H1 (cell line): Measurements from ENCODE around the gene POLE. TPM values are rescaled to one million over a fixed set of nuclear protein-coding genes. Genes with fewer than 3 reads are reported as not detected.

Experiments used
- CTCF ChIA-PET: fragments of 300-600 bp; sonication (Branson Sonifier 250); formaldehyde crosslinking; loops from one replicate; lab custom pipeline; 2021; ENCODE audit not compliant: partially characterized antibody; lab: Charles Lee
- POLR2A ChIA-PET: fragments of 300-600 bp; sonication (Branson Sonifier 250); formaldehyde crosslinking; loops from one replicate; lab custom pipeline; 2021; ENCODE audit warnings: inconsistent platforms; ENCODE audit not compliant: partially characterized antibody; lab: Charles Lee
- DNase-seq, 2 experiments: peaks; one replicate each; pipeline versions ENCODE4 v3.0.0 to v3.0.0-alpha.2; 2010 to 2022; ENCODE audit warnings: low spot score in 2 of 2, low read depth in 1 of 2, mixed read lengths in 1 of 2
- FAIRE-seq: peaks from 2 replicates; lab custom pipeline; 2011; peaks lifted over from hg19 to GRCh38; lab: Jason Lieb, UNC
- H2AFZ ChIP-seq: 2 replicates; pipeline ENCODE4 v1.8.1; 2012; ENCODE audit warnings: low read length, inconsistent platforms
- H2AK5ac ChIP-seq: 2 replicates; pipeline ENCODE4 v1.6.1; 2013; ENCODE audit warnings: low read depth, low read length
- H2BK120ac ChIP-seq: replicated peaks from 2 replicates; pipeline ENCODE3; 2013; ENCODE audit warnings: low read depth, low read length, inconsistent platforms
- H2BK12ac ChIP-seq: 2 replicates; pipeline ENCODE4 v1.6.1; 2013; ENCODE audit warnings: low read depth, low read length
- H2BK15ac ChIP-seq: 2 replicates; pipeline ENCODE4 v1.6.1; 2013; ENCODE audit warnings: low read length
- H2BK20ac ChIP-seq: 2 replicates; pipeline ENCODE4 v1.6.1; 2013; ENCODE audit warnings: low read length
- H2BK5ac ChIP-seq: 2 replicates; pipeline ENCODE4 v1.6.1; 2013; ENCODE audit warnings: low read depth, low read length
- H3K14ac ChIP-seq: 2 replicates; pipeline ENCODE4 v1.6.1; 2013; ENCODE audit warnings: inconsistent platforms; ENCODE audit not compliant: insufficient read length
- H3K18ac ChIP-seq: 2 replicates; pipeline ENCODE4 v1.6.1; 2013; ENCODE audit warnings: low read length; ENCODE audit errors: extremely low read depth
- H3K23ac ChIP-seq: 2 replicates; pipeline ENCODE4 v1.6.1; 2013; ENCODE audit warnings: inconsistent platforms; ENCODE audit not compliant: insufficient read length
- H3K23me2 ChIP-seq: 2 replicates; pipeline ENCODE4 v1.6.1; 2013; ENCODE audit warnings: low read depth, low read length
- H3K27ac ChIP-seq: 2 replicates; pipeline ENCODE4 v1.6.1; 2011; ENCODE audit warnings: low read depth, low read length, inconsistent platforms
- H3K27me3 ChIP-seq, 4 experiments: replicated peaks in 1 of 4; 1 replicate in 1 of 4; 2 replicates in 3 of 4; pipeline versions ENCODE4 v1.6.1 to v1.8.1; 2011 to 2013; ENCODE audit warnings: low read length in 3 of 4, mild to moderate bottlenecking in 3 of 4, inconsistent platforms in 2 of 4, mixed read lengths in 2 of 4, moderate library complexity in 1 of 4; ENCODE audit not compliant: control insufficient read depth in 3 of 4, insufficient read depth in 3 of 4; ENCODE audit errors: extremely low read depth in 1 of 4
- H3K36me3 ChIP-seq, 4 experiments: 2 replicates each; pipeline versions ENCODE4 v1.6.1 to v1.8.1; 2011 to 2013; ENCODE audit warnings: mild to moderate bottlenecking in 4 of 4, low read length in 3 of 4, moderate library complexity in 2 of 4, control low read depth in 1 of 4, inconsistent platforms in 1 of 4; ENCODE audit not compliant: insufficient read depth in 4 of 4, control insufficient read depth in 2 of 4
- H3K4ac ChIP-seq: replicated peaks from 2 replicates; pipeline ENCODE3; 2013; ENCODE audit warnings: low read length, low read depth, mixed read lengths, inconsistent platforms; ENCODE audit not compliant: insufficient read length
- H3K4me1 ChIP-seq, 4 experiments: replicated peaks in 1 of 4; 1 replicate in 1 of 4; 2 replicates in 3 of 4; pipeline versions ENCODE4 v1.6.1 to v1.8.1; 2011 to 2013; ENCODE audit warnings: low read length in 3 of 4, inconsistent platforms in 2 of 4, mixed read lengths in 1 of 4; ENCODE audit not compliant: insufficient read depth in 4 of 4, control insufficient read depth in 3 of 4
- H3K4me2 ChIP-seq, 2 experiments: 2 replicates each; pipeline versions ENCODE4 v1.6.1 to v1.8.1; 2011 to 2013; ENCODE audit warnings: low read depth in 2 of 2, low read length in 2 of 2, control low read depth in 1 of 2, inconsistent platforms in 1 of 2, mild to moderate bottlenecking in 1 of 2; ENCODE audit not compliant: insufficient read depth in 1 of 2
- H3K4me3 ChIP-seq, 4 experiments: fragments of 200-600, 300-600 bp in 1 of 4; sonication (generic), shearing (Covaris generic), sonication (Bioruptor Twin) in 1 of 4; 2 replicates each; pipeline versions ENCODE4 v1.5.1 to v1.8.1; 2011 to 2016; ENCODE audit warnings: low read length in 4 of 4, low read depth in 3 of 4, control low read depth in 2 of 4, inconsistent platforms in 2 of 4, mild to moderate bottlenecking in 2 of 4, mixed read lengths in 1 of 4, moderate library complexity in 1 of 4; ENCODE audit not compliant: insufficient read depth in 2 of 4; ENCODE audit errors: extremely low read depth in 1 of 4
- H3K56ac ChIP-seq: replicated peaks from 2 replicates; pipeline ENCODE3; 2013; ENCODE audit warnings: low read depth, mild to moderate bottlenecking, mixed read lengths, low read length, inconsistent platforms; ENCODE audit not compliant: insufficient read length
- H3K79me1 ChIP-seq: 2 replicates; pipeline ENCODE4 v1.6.1; 2013; ENCODE audit warnings: low read depth, low read length, control low read depth
- H3K79me2 ChIP-seq, 2 experiments: 2 replicates each; pipeline versions ENCODE4 v1.6.1 to v1.8.1; 2012 to 2013; ENCODE audit warnings: low read length in 2 of 2, mild to moderate bottlenecking in 2 of 2, inconsistent platforms in 1 of 2; ENCODE audit not compliant: insufficient read depth in 2 of 2, control insufficient read depth in 1 of 2
- H3K9ac ChIP-seq, 4 experiments: replicated peaks in 1 of 4; 1 replicate in 1 of 4; 2 replicates in 3 of 4; pipeline versions ENCODE4 v1.6.1 to v1.8.1; 2011 to 2013; ENCODE audit warnings: low read depth in 3 of 4, low read length in 3 of 4, control low read depth in 2 of 4, mild to moderate bottlenecking in 2 of 4, moderate library complexity in 2 of 4, inconsistent platforms in 1 of 4; ENCODE audit errors: extremely low read depth in 1 of 4
- H3K9me3 ChIP-seq, 2 experiments: 2 replicates each; pipeline versions ENCODE4 v1.6.1 to v1.8.1; 2012 to 2013; ENCODE audit warnings: mild to moderate bottlenecking in 2 of 2, moderate library complexity in 2 of 2, control low read depth in 1 of 2, inconsistent platforms in 1 of 2, low read depth in 1 of 2, low read length in 1 of 2, mixed read lengths in 1 of 2; ENCODE audit not compliant: insufficient read depth in 2 of 2
- H4K20me1 ChIP-seq, 2 experiments: replicated peaks in 1 of 2; 2 replicates each; pipeline versions ENCODE3 to v1.8.1; 2011 to 2013; ENCODE audit warnings: inconsistent platforms in 2 of 2, low read length in 2 of 2, mild to moderate bottlenecking in 1 of 2; ENCODE audit not compliant: insufficient read depth in 2 of 2, control insufficient read depth in 1 of 2
- H4K5ac ChIP-seq: 2 replicates; pipeline ENCODE4 v1.6.1; 2013; ENCODE audit warnings: low read length, low read depth, mixed read lengths, inconsistent platforms; ENCODE audit not compliant: insufficient read length
- H4K8ac ChIP-seq: 2 replicates; pipeline ENCODE4 v1.8.0; 2013; ENCODE audit warnings: mild to moderate bottlenecking, moderate library complexity, low read length, inconsistent platforms; ENCODE audit not compliant: insufficient read depth; ENCODE audit errors: extremely low read depth
- H4K91ac ChIP-seq: replicated peaks from 2 replicates; pipeline ENCODE3; 2013; ENCODE audit warnings: low read length, mixed read lengths, inconsistent platforms; ENCODE audit not compliant: insufficient read length
- ASH2L ChIP-seq: fragments of 200-600, 300-600 bp; sonication (generic); IDR thresholded peaks from one replicate; pipeline ENCODE4 v1.7.1; 2017; ENCODE audit warnings: low read length
- BACH1 ChIP-seq: IDR thresholded peaks from 2 replicates; pipeline ENCODE4 v1.6.1; 2012; ENCODE audit warnings: low read length, improper control_type of control experiment
- CHD1 ChIP-seq: IDR thresholded peaks from 2 replicates; pipeline ENCODE4 v1.6.1; 2012; ENCODE audit warnings: low read depth, low read length, improper control_type of control experiment
- CHD2 ChIP-seq: IDR thresholded peaks from 2 replicates; pipeline ENCODE4 v1.6.1; 2012; ENCODE audit warnings: low read length, improper control_type of control experiment
- CTBP2 ChIP-seq: IDR thresholded peaks from 2 replicates; pipeline ENCODE4 v1.7.0; 2011; ENCODE audit warnings: borderline replicate concordance, mild to moderate bottlenecking, moderate library complexity, mixed read lengths, low read length; ENCODE audit not compliant: insufficient read depth, insufficient read length
- EGR1 ChIP-seq: IDR thresholded peaks from 2 replicates; pipeline ENCODE4 v1.6.1; 2011; ENCODE audit warnings: low read depth, low read length, borderline replicate concordance
- EP300 ChIP-seq, 2 experiments: IDR thresholded peaks; 1 replicate in 1 of 2; 2 replicates in 1 of 2; pipeline ENCODE4 v1.6.1; 2011 to 2012; ENCODE audit warnings: low read depth in 2 of 2, low read length in 2 of 2, mild to moderate bottlenecking in 2 of 2, borderline replicate concordance in 1 of 2, inconsistent platforms in 1 of 2, moderate library complexity in 1 of 2
- JUN ChIP-seq: IDR thresholded peaks from 2 replicates; pipeline ENCODE4 v1.6.1; 2011; ENCODE audit warnings: low read depth, mild to moderate bottlenecking, improper control_type of control experiment, low read length
- JUND ChIP-seq: IDR thresholded peaks from 2 replicates; pipeline ENCODE4 v1.6.1; 2011; ENCODE audit warnings: mild to moderate bottlenecking, improper control_type of control experiment, low read length
- KDM1A ChIP-seq: fragments of 200-600, 300-600 bp; sonication (generic); IDR thresholded peaks from 2 replicates; pipeline ENCODE4 v1.7.1; 2016; ENCODE audit warnings: mild to moderate bottlenecking, low read length, borderline replicate concordance
- SIN3A ChIP-seq, 2 experiments: IDR thresholded peaks in 1 of 2; conservative IDR thresholded peaks in 1 of 2; 2 replicates each; pipeline ENCODE4 v1.6.1; 2011 to 2012; ENCODE audit warnings: low read length in 2 of 2, improper control_type of control experiment in 1 of 2, low read depth in 1 of 2, mild to moderate bottlenecking in 1 of 2
- SP2 ChIP-seq: IDR thresholded peaks from 2 replicates; pipeline ENCODE4 v1.6.1; 2012; ENCODE audit warnings: mild to moderate bottlenecking, low read length, inconsistent platforms
- SRF ChIP-seq: IDR thresholded peaks from 2 replicates; pipeline ENCODE4 v1.6.1; 2011; ENCODE audit warnings: mild to moderate bottlenecking, low read depth, low read length, moderate library complexity
- TCF12 ChIP-seq: IDR thresholded peaks from 2 replicates; pipeline ENCODE4 v1.6.1; 2011; ENCODE audit warnings: low read depth, mild to moderate bottlenecking, low read length
- WGBS, 2 experiments: shearing (Covaris generic) in 1 of 2; methylation state at CpG; one replicate each; pipeline versions ENCODE4 v1.1.6 to v1.1.7; 2013 to 2015; ENCODE audit warnings: low lambda C conversion rate in 2 of 2, mixed read lengths in 2 of 2, inconsistent platforms in 1 of 2, low coverage in 1 of 2, missing lambda C conversion rate in 1 of 2; ENCODE audit not compliant: insufficient replicate concordance in 2 of 2, insufficient coverage in 1 of 2, insufficient read length in 1 of 2; ENCODE audit errors: extremely low coverage in 1 of 2, missing lambda C conversion rate in 1 of 2; 5-methylcytosine and 5-hydroxymethylcytosine counted together
- polyA plus RNA-seq, 7 experiments: library from polyadenylated mRNA; depleted of rRNA in 3 of 7; stranded (reverse) in 5 of 7; unstranded in 2 of 7; fragments of >200 nt in 5 of 7; fragments of 200-250 nt in 2 of 7; gene quantifications; 1 replicate in 5 of 7; 2 replicates in 1 of 7; 4 replicates in 1 of 7; pipeline versions ENCODE4 v1.2.1 to v1.2.3, GENCODE V29; 2011 to 2013; ENCODE audit warnings: missing spikeins in 2 of 7, mixed read lengths in 2 of 7
- total RNA-seq: library from RNA; stranded (reverse); fragmentation: NEBNext Ultra II Directional; extraction: Animal tissue kit (Norgen Biotek cat#: 25700); gene quantifications from 2 replicates; pipeline ENCODE4 v1.2.1, GENCODE V29; 2021

POLE gene
- total and polyA plus RNA-seq, 2 of the 8 experiments (the other 6 are each of a cell fraction or from before 2014, with no cell fraction given): 59.7 to 115 TPM

- H3K9me3 ChIP-seq: peaks cover 0 to 5% of the 10 kb centered on the region in 2 experiments; a peak in 1 of 4 replicates
- no peak overlapping the region for H2BK12ac ChIP-seq
- peak in 1 of 2 experiments; percentile 74 for DNase-seq
- H3K14ac ChIP-seq: no peak overlapping the region
- no peak overlapping the region for H2AK5ac ChIP-seq
- ChIA-PET POLR2A (interaction anchor here (1.2 to 6.6 kb wide), 11 partner anchors 8 to 46 kb away, joined by 3 to 60 read pairs (median 11); partner anchors contain the start of genes LRCOL1 and P2RX2), CTCF (interaction anchor here (0.6 kb wide), 1 partner anchor 175 kb away, joined by 4 read pairs; no protein-coding TSS in a partner anchor)
- H2BK120ac ChIP-seq: no peak overlapping the region
- no peak overlapping the region for H4K91ac ChIP-seq
- H3K4me1 ChIP-seq: peaks cover 0 to 6% (median 5%) of the 10 kb centered on the region in 4 experiments; a peak in 2 of 7 replicates
- H3K9ac ChIP-seq: no peak overlapping the region; a peak in 1 of 7 replicates
- no peak overlapping the region for H3K23ac ChIP-seq
- H3K56ac ChIP-seq: no peak overlapping the region
- no peak overlapping the region for H2AFZ ChIP-seq
- 7% methylated on average over 17 of the region's 29 CpGs; no CpG with 5 or more reads in 1 of the 2 experiments for WGBS, 2 experiments
- H3K79me2 ChIP-seq: no peaks in the 10 kb centered on the region
- H3K18ac ChIP-seq: no peak overlapping the region; the same call in 1 of the 2 replicates
- H3K4me2 ChIP-seq: peak overlapping the region; percentile 67 to 82
- H3K4me3 ChIP-seq: peak overlapping the region; percentile 16 to 59 (median 36)
- peaks cover 18% of the 10 kb centered on the region; the same call in 1 of the 2 replicates for H3K23me2 ChIP-seq
- peaks cover 0 to 3% (median 0%) of the 10 kb centered on the region in 4 experiments; a peak in 1 of 8 replicates for H3K36me3 ChIP-seq
- no peak overlapping the region for H3K4ac ChIP-seq
- no peak overlapping the region for H2BK5ac ChIP-seq
- no peak overlapping the region for H4K5ac ChIP-seq
- H3K27me3 ChIP-seq: peaks cover 32 to 65% (median 55%) of the 10 kb centered on the region in 4 experiments
- peaks cover 10 to 18% of the 10 kb centered on the region in 2 experiments for H4K20me1 ChIP-seq
- no peak overlapping the region for H4K8ac ChIP-seq
- peaks cover 2% of the 10 kb centered on the region; the same call in 1 of the 2 replicates for H3K79me1 ChIP-seq
- H2BK20ac ChIP-seq: no peak overlapping the region
- H2BK15ac ChIP-seq: no peak overlapping the region
- FAIRE-seq: no peak
- H3K27ac ChIP-seq: no peak overlapping the region
- no peak for TF ChIP-seq EGR1
- no peak for TF ChIP-seq TCF12
- no peak for TF ChIP-seq CTBP2
- TF ChIP-seq EP300 (IDR thresholded peaks at IDR 0.05; ENCODE audit: borderline replicate concordance in 1 of 2, low read depth in 2 of 2, low read length in 2 of 2): no peak
- no peak for TF ChIP-seq BACH1
- TF ChIP-seq SRF: no peak
- no peak for TF ChIP-seq SP2
- no peak for TF ChIP-seq JUND
- no peak for TF ChIP-seq SIN3A (conservative IDR thresholded peaks at IDR 0.05 in 1 of 2, IDR thresholded peaks at IDR 0.05 in 1 of 2; ENCODE audit: low read depth in 1 of 2, low read length in 2 of 2)
- no peak for TF ChIP-seq CHD1
- no peak for TF ChIP-seq ASH2L
- TF ChIP-seq KDM1A: no peak
- TF ChIP-seq JUN: no peak
- no peak for TF ChIP-seq CHD2
Measured at GRCh38 chr12:132583736-132584135, 103.4 kb downstream of the POLE start.
